Fibroblast of skin of back (primary cell): ENCODE data around the gene CREB3. TPM values are rescaled to one million over a fixed set of nuclear protein-coding genes. Genes with fewer than 3 reads are reported as not detected.

Experiments
- DNase-seq: peaks from one replicate; pipeline ENCODE4 v3.0.0-alpha.2; 2013
- polyA plus RNA-seq, 2 experiments: library from polyadenylated mRNA; unstranded; fragments of 120-200 nt; gene quantifications; one replicate each; pipeline ENCODE4 v1.2.1, GENCODE V29; 2013; ENCODE audit not compliant: insufficient read length in 2 of 2

The CREB3 gene
- 73.1 TPM for polyA plus RNA-seq (2013, experiment 1 of 2; ENCODE audit: insufficient read length)
- polyA plus RNA-seq (2013, experiment 2 of 2; ENCODE audit: insufficient read length): 48.0 TPM

- DNase-seq: peak; percentile 99
These were observed at the start of gene CREB3, which contains the start of gene TLN1 for GRCh38 chr9:35732185-35732799. CREB3 (plus strand) TSS chr9:35732666; CDS start chr9:35732773, 107 bp downstream. TLN1 (minus strand) TSS chr9:35732195; CDS start chr9:35725694, 6,501 bp downstream.

- no peak for DNase-seq
These were observed 49.1 kb upstream of the CREB3 start for GRCh38 chr9:35683323-35683722.

- DNase-seq: no peak
These were observed 47.5 kb upstream of the CREB3 start for GRCh38 chr9:35684921-35685320.

- DNase-seq: no peak
These were observed 47.0 kb upstream of the CREB3 start for GRCh38 chr9:35685506-35685905.

GRCh38 chr9:35686222-35687203, 46.0 kb upstream of the CREB3 start:
- peak; percentile 58 for DNase-seq

GRCh38 chr9:35687306-35687705, 45.2 kb upstream of the CREB3 start:
- DNase-seq: no peak

- no peak for DNase-seq
These were observed 44.4 kb upstream of the CREB3 start for GRCh38 chr9:35687972-35688557.

GRCh38 chr9:35688558-35689541, 43.6 kb upstream of the CREB3 start:
- peak; percentile 76 for DNase-seq

GRCh38 chr9:35689542-35690293, 42.7 kb upstream of the CREB3 start, which contains the start of gene TPM2:
TPM2 (minus strand) TSS chr9:35689925; CDS start chr9:35689817, 108 bp downstream.
- peak; percentile 93 for DNase-seq

- no peak for DNase-seq
These were observed 42.2 kb upstream of the CREB3 start for GRCh38 chr9:35690294-35690613.

- peak; percentile 93 for DNase-seq
These were observed 41.7 kb upstream of the CREB3 start for GRCh38 chr9:35690614-35691333.

GRCh38 chr9:35691334-35691650, 41.2 kb upstream of the CREB3 start:
- no peak for DNase-seq

- peak; percentile 63 for DNase-seq
These were observed 40.6 kb upstream of the CREB3 start for GRCh38 chr9:35691757-35692301.

GRCh38 chr9:35695943-35696401, 36.5 kb upstream of the CREB3 start:
- DNase-seq: no peak

GRCh38 chr9:35696520-35697215, 35.8 kb upstream of the CREB3 start:
- peak; percentile 34 for DNase-seq

- no peak for DNase-seq
These were observed 35.0 kb upstream of the CREB3 start for GRCh38 chr9:35697486-35697885.

- no peak for DNase-seq
These were observed 34.2 kb upstream of the CREB3 start for GRCh38 chr9:35698231-35698630.

GRCh38 chr9:35700031-35700430, 32.4 kb upstream of the CREB3 start:
- DNase-seq: no peak

GRCh38 chr9:35700942-35701341, 31.5 kb upstream of the CREB3 start:
- no peak for DNase-seq
